Measurements from ENCODE around the gene GGCX. TPM values are rescaled to one million over a fixed set of nuclear protein-coding genes. Genes with fewer than 3 reads are reported as not detected.
"Not testable (repeated sequence)": the region's sequence is repeated elsewhere in the genome, so short reads cannot be mapped to it uniquely, and the experiment has no call there.

GGCX gene
- total and polyA plus RNA-seq, 8 donors = 15.7 to 43.4 (median 27.1) TPM

DNA sequence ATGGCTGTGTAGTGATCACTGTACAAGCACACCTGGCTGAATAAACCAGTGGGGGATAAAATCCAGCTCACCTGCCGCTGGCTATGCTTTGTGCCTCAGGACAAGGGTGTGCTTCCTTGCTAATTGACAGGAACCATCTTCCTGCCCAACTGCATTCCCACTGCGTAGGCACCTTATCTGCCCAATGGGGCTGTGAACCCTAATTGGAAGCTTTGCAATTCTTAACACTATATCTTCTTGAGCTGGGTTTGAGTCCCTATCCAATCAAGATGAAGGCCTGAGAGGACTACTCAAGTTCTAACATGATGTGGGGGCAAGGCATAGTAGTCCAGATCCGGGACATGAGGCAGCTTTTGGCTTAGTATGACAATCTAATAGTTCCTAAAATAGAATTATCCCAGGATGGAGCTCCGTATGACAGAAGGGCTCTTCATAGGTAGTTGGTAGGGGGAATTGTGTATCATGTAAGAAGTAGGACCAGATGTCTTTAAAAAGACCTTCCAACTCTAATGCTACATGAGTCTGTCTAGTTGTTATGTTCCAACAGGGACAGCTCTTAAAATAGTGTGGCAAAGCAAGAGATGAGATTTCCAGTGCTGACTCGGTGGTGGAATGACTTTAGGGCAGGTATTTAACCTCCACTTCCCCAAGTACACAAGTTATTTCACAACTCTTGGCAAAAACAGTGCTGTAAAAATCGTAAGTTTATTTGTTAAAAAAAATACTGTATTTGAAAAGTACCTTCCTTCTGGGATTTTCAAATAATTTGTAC lies 43.5 kb upstream of the GGCX start:
- no peak for DNase-seq
- H3K36me3 ChIP-seq = no peaks in the 10 kb centered on the region
- intact Hi-C loops (cut with DNase I) = no loop called here
- TF ChIP-seq, protein P1, sequence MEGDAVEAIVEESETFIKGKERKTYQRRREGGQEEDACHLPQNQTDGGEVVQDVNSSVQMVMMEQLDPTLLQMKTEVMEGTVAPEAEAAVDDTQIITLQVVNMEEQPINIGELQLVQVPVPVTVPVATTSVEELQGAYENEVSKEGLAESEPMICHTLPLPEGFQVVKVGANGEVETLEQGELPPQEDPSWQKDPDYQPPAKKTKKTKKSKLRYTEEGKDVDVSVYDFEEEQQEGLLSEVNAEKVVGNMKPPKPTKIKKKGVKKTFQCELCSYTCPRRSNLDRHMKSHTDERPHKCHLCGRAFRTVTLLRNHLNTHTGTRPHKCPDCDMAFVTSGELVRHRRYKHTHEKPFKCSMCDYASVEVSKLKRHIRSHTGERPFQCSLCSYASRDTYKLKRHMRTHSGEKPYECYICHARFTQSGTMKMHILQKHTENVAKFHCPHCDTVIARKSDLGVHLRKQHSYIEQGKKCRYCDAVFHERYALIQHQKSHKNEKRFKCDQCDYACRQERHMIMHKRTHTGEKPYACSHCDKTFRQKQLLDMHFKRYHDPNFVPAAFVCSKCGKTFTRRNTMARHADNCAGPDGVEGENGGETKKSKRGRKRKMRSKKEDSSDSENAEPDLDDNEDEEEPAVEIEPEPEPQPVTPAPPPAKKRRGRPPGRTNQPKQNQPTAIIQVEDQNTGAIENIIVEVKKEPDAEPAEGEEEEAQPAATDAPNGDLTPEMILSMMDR (IDR thresholded peaks at IDR 0.05) = no peak
- WGBS, 2 donors = 42 to 47% methylated on average over 6 of the region's 6 CpGs
- H3K4me3 ChIP-seq = no peak overlapping the region
- no peaks in the 10 kb centered on the region for H3K9me3 ChIP-seq
- no peak for ATAC-seq
- H3K27me3 ChIP-seq = no peaks in the 10 kb centered on the region
- FAIRE-seq = no peak
- no peak overlapping the region for H3K27ac ChIP-seq
- peaks cover 14 to 29% (median 26%) of the 10 kb centered on the region in 3 donors for H3K4me1 ChIP-seq

DNA sequence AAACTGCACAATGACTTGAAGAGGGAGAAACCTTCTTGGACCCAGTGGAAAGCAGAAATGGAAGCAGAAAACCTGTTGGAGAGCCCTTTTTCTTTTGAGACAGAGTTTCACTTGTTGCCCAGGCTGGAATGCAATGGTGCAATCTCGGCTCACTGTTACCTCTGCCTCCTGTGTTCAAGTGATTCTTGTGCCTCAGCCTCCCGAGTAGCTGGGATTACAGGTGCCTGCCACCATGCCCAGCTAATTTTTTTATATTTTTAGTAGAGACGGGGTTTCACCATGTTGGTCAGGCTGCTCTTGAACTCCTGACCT lies 42.8 kb upstream of the GGCX start:
- ATAC-seq; H3K27ac ChIP-seq; intact Hi-C loops (cut with DNase I); FAIRE-seq; H3K27me3 ChIP-seq; H3K9me3 ChIP-seq; H3K36me3 ChIP-seq: not testable (repeated sequence)
- 71 to 76% methylated on average over 3 of the region's 3 CpGs for WGBS, 2 donors
- Histone ChIP-seq H3K4me3 (peak overlapping the region in 2 of 4 donors; percentile 77 to 87), H3K4me1 (peaks cover 14 to 26% (median 26%) of the 10 kb centered on the region in 3 donors)
- peak in 1 of 6 donors; percentile 15 for DNase-seq

DNA sequence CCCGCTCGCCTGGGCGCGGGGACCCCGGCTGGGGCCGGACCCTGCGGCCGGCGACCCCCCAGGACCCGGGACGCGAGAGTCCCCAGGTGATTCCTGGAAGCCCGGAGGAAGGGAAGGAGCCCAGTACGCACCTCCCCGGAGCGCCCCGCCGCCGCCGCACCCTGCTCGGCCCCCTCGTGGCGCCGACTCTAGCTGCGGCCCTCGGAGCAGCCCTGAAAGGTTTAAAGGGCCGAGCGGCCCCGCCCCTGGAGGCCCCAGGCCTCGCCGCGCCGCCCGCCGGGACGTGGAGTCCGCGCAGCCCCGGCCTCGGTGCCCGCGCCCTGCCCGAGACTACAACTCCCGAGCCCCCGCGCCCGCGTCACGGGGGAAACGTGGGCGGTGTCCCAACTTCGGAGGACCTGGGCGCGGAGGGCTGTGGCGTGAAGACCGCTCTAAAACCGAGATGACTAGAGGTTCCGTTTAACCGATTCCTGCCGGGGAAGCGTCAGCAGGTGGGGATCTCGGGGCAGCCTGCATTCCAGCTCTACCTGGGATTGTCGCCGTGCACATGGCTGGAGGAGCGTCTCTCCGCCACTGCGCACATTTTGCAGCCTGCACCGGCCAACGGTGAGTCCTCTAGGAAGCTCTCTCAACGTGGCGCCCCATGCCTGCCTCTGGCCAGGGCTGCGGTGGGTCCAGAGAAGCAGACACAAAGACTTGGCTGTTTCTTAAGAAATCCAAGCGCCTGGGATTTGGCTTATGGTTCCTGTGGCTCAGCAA lies 41.4 kb upstream of the GGCX start, which contains the start of gene TMEM150A:
TSS of gene TMEM150A (minus strand) at position 223 of the 759 bp plus-strand sequence. CDS start 750 bp downstream, outside the sequence.
- DNase-seq (peak; percentile 93 to 98 (median 95)), FAIRE-seq (no peak), ATAC-seq (peak; percentile 92 to 96 (median 95))
- H3K27ac ChIP-seq = peak within 1 kb of the TSS; percentile 71 to 81 (median 79)
- H3K27me3 ChIP-seq = no peaks in the 10 kb centered on the region
- intact Hi-C loops (cut with DNase I) = no loop called here
- H3K4me1 ChIP-seq = peaks cover 14 to 32% (median 26%) of the 10 kb centered on the region in 3 donors
- TF ChIP-seq, protein P1 (IDR thresholded peaks at IDR 0.05) = peak; percentile 18 to 30 (median 28)
- 0% methylated on average over 51 to 73 of the region's 73 CpGs for WGBS, 2 donors
- no peaks in the 10 kb centered on the region for H3K9me3 ChIP-seq
- peaks cover 0 to 10% (median 5%) of the 10 kb centered on the region in 3 donors for H3K36me3 ChIP-seq
- peak within 1 kb of the TSS; percentile 77 to 95 (median 84) for H3K4me3 ChIP-seq

DNA sequence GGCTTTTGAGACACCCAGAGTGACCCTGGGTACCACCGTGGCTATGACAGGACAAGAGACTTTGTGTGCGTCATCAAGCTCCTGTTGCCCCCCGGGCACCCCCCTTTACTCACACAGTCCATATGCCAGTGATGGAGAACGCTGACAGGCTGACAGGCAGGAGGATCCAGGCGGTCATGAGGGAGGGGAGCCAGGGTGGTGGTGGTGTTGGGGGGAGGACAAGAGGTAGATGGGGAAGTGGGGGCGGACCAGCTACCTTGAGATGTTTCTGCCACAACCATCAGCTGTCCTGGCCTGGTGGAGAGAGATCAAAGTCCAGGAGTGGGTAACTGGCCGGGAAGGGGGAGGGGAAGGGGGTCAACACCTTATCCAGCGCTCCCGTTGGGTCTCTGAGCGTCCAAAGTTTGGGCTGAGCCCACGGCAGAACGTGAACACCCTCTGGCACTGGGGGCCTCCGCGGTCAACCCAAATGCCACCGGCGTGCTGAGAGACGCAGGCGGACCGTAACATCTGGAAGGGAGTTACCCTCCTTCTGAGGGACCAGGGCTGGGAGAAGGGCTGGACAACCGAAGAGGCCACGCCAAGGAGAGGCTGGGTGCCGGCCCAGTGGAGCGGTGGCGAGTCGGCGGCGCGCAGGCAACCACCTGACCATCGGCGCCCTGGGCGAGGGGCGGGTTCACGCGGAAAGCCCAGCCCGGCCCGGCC lies 40.6 kb upstream of the GGCX start:
- H3K27ac ChIP-seq = peak overlapping the region; percentile 71 to 81 (median 79)
- no peaks in the 10 kb centered on the region for H3K27me3 ChIP-seq
- FAIRE-seq (no peak), DNase-seq (peak; percentile 77 to 89 (median 80)), ATAC-seq (peak; percentile 72 to 78 (median 74))
- TF ChIP-seq, protein P1 (IDR thresholded peaks at IDR 0.05) = no peak
- no peaks in the 10 kb centered on the region for H3K9me3 ChIP-seq
- WGBS, 2 donors = 2 to 3% methylated on average over 26 to 36 of the region's 36 CpGs
- peaks cover 14 to 36% (median 32%) of the 10 kb centered on the region in 3 donors for H3K4me1 ChIP-seq
- intact Hi-C loops (cut with DNase I) = no loop called here
- H3K36me3 ChIP-seq = peaks cover 0 to 10% (median 9%) of the 10 kb centered on the region in 3 donors
- H3K4me3 ChIP-seq = peak overlapping the region; percentile 77 to 95 (median 84)

Measured in pancreas (tissue), 10 donors.